Skeletal muscle cell (primary cell): ENCODE data around the gene IKZF3.

Source experiments
- DNase-seq: peaks from one replicate; pipeline ENCODE4 v3.0.0-alpha.2; 2010; ENCODE audit warnings: low read depth
- H3K4me3 ChIP-seq: 2 replicates; pipeline ENCODE4 v1.5.1; 2011; ENCODE audit warnings: low read depth, mild to moderate bottlenecking, control low read depth, low read length, moderate library complexity

The IKZF3 gene

GRCh38 chr17:39822051-39822451, 42.1 kb downstream of the IKZF3 start:
- no peak overlapping the region for H3K4me3 ChIP-seq
- no peak for DNase-seq

- H3K4me3 ChIP-seq = no peak overlapping the region
- no peak for DNase-seq
Measured at GRCh38 chr17:39820987-39821386, 43.1 kb downstream of the IKZF3 start.

- no peak overlapping the region for H3K4me3 ChIP-seq
- DNase-seq = no peak
Measured at GRCh38 chr17:39820541-39820940, 43.6 kb downstream of the IKZF3 start.

GRCh38 chr17:39818358-39819000, 45.6 kb downstream of the IKZF3 start:
- no peak for DNase-seq
- H3K4me3 ChIP-seq = no peak overlapping the region

GRCh38 chr17:39816272-39816671, 47.8 kb downstream of the IKZF3 start:
- no peak overlapping the region for H3K4me3 ChIP-seq
- DNase-seq = no peak

- no peak for DNase-seq
- H3K4me3 ChIP-seq = no peak overlapping the region
Measured at GRCh38 chr17:39814497-39814896, 49.6 kb downstream of the IKZF3 start.

GRCh38 chr17:39813631-39814030, 50.5 kb downstream of the IKZF3 start:
- DNase-seq = no peak
- no peak overlapping the region for H3K4me3 ChIP-seq

- no peak for DNase-seq
Measured at GRCh38 chr17:39812466-39812865, 51.6 kb downstream of the IKZF3 start.

GRCh38 chr17:39810939-39811728, 53.0 kb downstream of the IKZF3 start:
- H3K4me3 ChIP-seq = no peak overlapping the region
- DNase-seq = no peak

More at GRCh38 chr17:39812466-39812865, 51.6 kb downstream of the IKZF3 start:
- no peak overlapping the region for H3K4me3 ChIP-seq

GRCh38 chr17:39809221-39809620, 54.9 kb downstream of the IKZF3 start:
- no peak overlapping the region for H3K4me3 ChIP-seq
- DNase-seq = no peak

GRCh38 chr17:39808409-39808997, 55.6 kb downstream of the IKZF3 start:
- DNase-seq = no peak

GRCh38 chr17:39804839-39805238, 59.3 kb downstream of the IKZF3 start:
- no peak for DNase-seq
- no peak overlapping the region for H3K4me3 ChIP-seq

More at GRCh38 chr17:39808409-39808997, 55.6 kb downstream of the IKZF3 start:
- H3K4me3 ChIP-seq = no peak overlapping the region

- H3K4me3 ChIP-seq = no peak overlapping the region
- DNase-seq = no peak
Measured at GRCh38 chr17:39801055-39801454, 63.1 kb downstream of the IKZF3 start.

- DNase-seq = no peak
- no peak overlapping the region for H3K4me3 ChIP-seq
Measured at GRCh38 chr17:39800540-39800939, 63.6 kb downstream of the IKZF3 start.

- DNase-seq = no peak
- no peak overlapping the region for H3K4me3 ChIP-seq
Measured at GRCh38 chr17:39799395-39799794, 64.7 kb downstream of the IKZF3 start.

- no peak overlapping the region for H3K4me3 ChIP-seq
- no peak for DNase-seq
Measured at GRCh38 chr17:39794249-39794970, 69.7 kb downstream of the IKZF3 start.

GRCh38 chr17:39793301-39793872, 70.7 kb downstream of the IKZF3 start:
- DNase-seq = no peak
- H3K4me3 ChIP-seq = no peak overlapping the region

GRCh38 chr17:39792526-39793221, 71.4 kb downstream of the IKZF3 start:
- DNase-seq = no peak
- H3K4me3 ChIP-seq = no peak overlapping the region
